Heart right ventricle (tissue), 16 donors: ENCODE data around the gene DNAJC24. TPM values are rescaled to one million over a fixed set of nuclear protein-coding genes. Genes with fewer than 3 reads are reported as not detected.

Experiments
- ATAC-seq, 8 donors: fragments of 200-7000 bp; cut with Tn5 transposase; one replicate each; pipeline ENCODE4 v1.9.1; 2020; ENCODE audit warnings: mild to moderate bottlenecking in 8 of 8, moderate library complexity in 8 of 8, moderate number of reproducible peaks in 1 of 8
- DNase-seq, 2 donors: peaks; one replicate each; pipeline ENCODE4 v3.0.0-alpha.2; 2020
- H3K27ac ChIP-seq, 10 donors: fragments of 200-600 bp; sonication (generic) in 2 of 10; one replicate each; pipeline versions ENCODE4 v1.5.0 to v1.8.0; 2020 to 2022; ENCODE audit warnings: mild to moderate bottlenecking in 3 of 10
- H3K27me3 ChIP-seq, 7 donors: fragments of 200-600 bp; one replicate each; pipeline ENCODE4 v1.8.0; 2021 to 2022; ENCODE audit warnings: mild to moderate bottlenecking in 2 of 7
- H3K36me3 ChIP-seq, 9 donors: fragments of 200-600 bp; sonication (generic) in 1 of 9; one replicate each; pipeline versions ENCODE4 v1.5.0 to v1.8.0; 2020 to 2022; ENCODE audit warnings: mild to moderate bottlenecking in 2 of 9
- H3K4me1 ChIP-seq, 9 donors: fragments of 200-600 bp; sonication (generic) in 1 of 9; one replicate each; pipeline versions ENCODE4 v1.5.0 to v1.8.0; 2020 to 2022; ENCODE audit warnings: mild to moderate bottlenecking in 4 of 9
- H3K4me3 ChIP-seq, 10 donors: fragments of 200-600 bp; sonication (generic) in 2 of 10; one replicate each; pipeline versions ENCODE4 v1.5.0 to v1.8.0; 2020 to 2022; ENCODE audit warnings: mild to moderate bottlenecking in 7 of 10, moderate library complexity in 2 of 10
- H3K9me3 ChIP-seq, 11 donors: fragments of 200-600 bp in 10 of 11; sonication (generic) in 2 of 11; one replicate each; pipeline versions ENCODE4 v1.5.0 to v1.8.0; 2013 to 2022; ENCODE audit warnings: mild to moderate bottlenecking in 2 of 11, control low read depth in 1 of 11, moderate library complexity in 1 of 11
- CTCF ChIP-seq, 9 donors: fragments of 200-600 bp; sonication (generic) in 2 of 9; IDR thresholded peaks; one replicate each; pipeline versions ENCODE4 v1.5.0 to v1.8.0; 2021 to 2022; ENCODE audit warnings: antibody characterized with exemption in 9 of 9, mild to moderate bottlenecking in 5 of 9, moderate library complexity in 1 of 9
- WGBS, 2 donors: extraction: QIAGEN DNeasy Blood & Tissue Kit; methylation state at CpG; one replicate each; pipeline ENCODE4 v1.1.7; 2013; ENCODE audit warnings: inconsistent platforms in 1 of 2; 5-methylcytosine and 5-hydroxymethylcytosine counted together
- intact Hi-C, 10 donors: fragments of 100-400 bp; cut with DNase I; formaldehyde crosslinking; loops; one replicate each; pipeline versions ENCODE4 v1.11.1 to v1.14.2; 2022
- polyA plus RNA-seq, 2 donors: library from polyadenylated mRNA; stranded (reverse); fragments of 200-250 nt; gene quantifications; one replicate each; pipeline ENCODE4 v1.2.3, GENCODE V29; 2013
- total RNA-seq, 10 donors: library from RNA; stranded (reverse); fragmentation: NEBNext Ultra II Directional in 3 of 10; extraction: Animal tissue kit (Norgen Biotek cat#: 25700) in 3 of 10; gene quantifications; one replicate each; pipeline versions ENCODE4 v1.2.1 to v1.2.4, GENCODE V29; 2021 to 2023
- donor health status: Arrhythmogenic right ventricular cardiomyopathy.
- donor health status: ischemic (EF 13 %, LVEDD 7.1; RV severe dilation, severe dysfunction).
- donor health status: healthy with polysubstance abuse.
- donor health status: DM: no; HTN: yes; CAD: no.
- donor health status: DM: no; HTN: no; CAD: no.
- donor health status: ischemic (EF 25% LVEDD 6.9; RV normal size, moderate dysfunction).
- donor health status: ischemic (EF 25% LVEDD 5.7; RV mildly dilated, moderate dysfunction).
- donor health status: healthy.
- donor health status: DM: yes; HTN: yes; CAD: no.
- donor health status: Ischemic cardiomyopathy.
- donor health status: ischemic (EF 35%, LVEDD 5.7; RV mildly dilated, moderate dysfunction).
- donor health status: nonischemic (EF 11% LVEDD 7.7; RV severe dilation, severe dysfunction).
- donor health status: DM: yes; HTN: yes; CAD: no.
- donor health status: PGD.
- donor health status: ischemic (EF 29% LVEDD 5.4; RV normal size, mild dysfunction).
- donor health status: nonischemic (EF 23%, LVEDD 6.1; RV moderate dilation, normal function).

DNAJC24 gene
- total and polyA plus RNA-seq, 12 donors = 2.9 to 23.2 (median 15.5) TPM

GRCh38 chr11:31340903-31341572 lies 28.6 kb upstream of the DNAJC24 start:
- H3K4me1 ChIP-seq = no peaks in the 10 kb centered on the region
- no peak for ATAC-seq
- peaks cover 0 to 28% (median 0%) of the 10 kb centered on the region in 7 donors for H3K27me3 ChIP-seq
- no peak overlapping the region for H3K27ac ChIP-seq
- no peaks in the 10 kb centered on the region for H3K36me3 ChIP-seq
- intact Hi-C loops = no loop called here
- peak in 7 of 9 donors; percentile 16 to 49 (median 35) for TF ChIP-seq CTCF (IDR thresholded peaks at IDR 0.05)
- H3K4me3 ChIP-seq = no peak overlapping the region
- H3K9me3 ChIP-seq = no peaks in the 10 kb centered on the region
- no peak for DNase-seq
- 86 to 88% methylated on average over 5 of the region's 5 CpGs for WGBS, 2 donors

GRCh38 chr11:31351168-31351567 lies 18.5 kb upstream of the DNAJC24 start:
- Histone ChIP-seq H3K9me3 (no peaks in the 10 kb centered on the region), H3K4me1 (no peaks in the 10 kb centered on the region), H3K36me3 (no peaks in the 10 kb centered on the region), H3K4me3 (no peak overlapping the region), H3K27me3 (peaks cover 0 to 5% (median 0%) of the 10 kb centered on the region in 7 donors), H3K27ac (no peak overlapping the region)
- intact Hi-C loops = no loop called here
- no peak for DNase-seq
- ATAC-seq = no peak
- no peak for TF ChIP-seq CTCF (IDR thresholded peaks at IDR 0.05)

DNA sequence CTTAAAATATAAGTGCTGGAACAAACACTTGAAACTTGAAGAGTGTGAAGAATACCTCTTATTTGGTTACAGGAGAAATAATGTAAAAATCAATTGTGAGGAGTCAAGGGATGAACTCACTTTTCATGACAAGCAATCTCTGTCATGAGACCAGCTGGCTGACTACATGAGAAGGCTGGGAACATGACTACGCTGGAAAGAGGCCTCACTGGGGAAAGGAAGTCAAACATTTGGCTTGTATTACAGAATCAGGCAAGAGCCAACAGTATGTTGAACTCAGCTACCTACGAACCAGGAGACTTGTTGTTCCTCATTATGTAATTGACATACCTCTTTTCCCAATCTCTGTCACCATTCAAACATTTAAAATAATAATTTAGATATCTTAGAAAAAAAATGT lies 14.5 kb upstream of the DNAJC24 start:
- 43 to 53% methylated on average over 2 of the region's 2 CpGs for WGBS, 2 donors
- Histone ChIP-seq H3K4me3 (no peak overlapping the region), H3K27me3 (no peaks in the 10 kb centered on the region), H3K4me1 (no peaks in the 10 kb centered on the region), H3K9me3 (no peaks in the 10 kb centered on the region), H3K27ac (no peak overlapping the region), H3K36me3 (no peaks in the 10 kb centered on the region)
- DNase-seq = no peak
- TF ChIP-seq CTCF (IDR thresholded peaks at IDR 0.05) = no peak
- intact Hi-C loops = no loop called here
- ATAC-seq = no peak

DNA sequence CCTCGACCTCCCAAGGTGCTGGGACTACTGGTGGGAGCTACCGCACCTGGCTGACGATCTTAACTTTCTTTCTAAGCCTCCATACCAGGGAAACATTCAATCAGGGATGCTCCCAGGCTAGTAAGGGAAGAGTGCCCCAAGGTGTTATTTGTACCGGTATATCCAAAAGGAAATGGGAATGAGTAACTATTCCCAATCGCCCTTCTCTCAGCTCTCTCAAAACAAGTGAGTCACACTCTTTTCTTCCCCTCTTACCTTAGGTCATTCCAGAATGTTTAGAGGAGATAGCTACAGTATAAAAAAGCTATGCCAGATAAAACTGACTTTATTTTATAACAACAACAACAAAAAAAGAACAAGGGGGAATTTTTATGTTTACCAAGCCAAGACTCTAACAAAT lies 13.8 kb upstream of the DNAJC24 start:
- H3K36me3 ChIP-seq = no peaks in the 10 kb centered on the region
- ATAC-seq (no peak), DNase-seq (no peak)
- no peak for TF ChIP-seq CTCF (IDR thresholded peaks at IDR 0.05)
- H3K4me3 ChIP-seq = no peak overlapping the region
- H3K9me3 ChIP-seq = no peaks in the 10 kb centered on the region
- WGBS, 2 donors = 73 to 82% methylated on average over 5 of the region's 5 CpGs
- H3K4me1 ChIP-seq = no peaks in the 10 kb centered on the region
- no peaks in the 10 kb centered on the region for H3K27me3 ChIP-seq
- intact Hi-C loops = no loop called here
- no peak overlapping the region for H3K27ac ChIP-seq
